NB4 (cell line): ENCODE results near the gene CCDC178.

Source experiments
- CTCF ChIP-seq: IDR thresholded peaks from one replicate; pipeline ENCODE4 v1.5.1; 2012; ENCODE audit warnings: low read depth, low read length
- MAX ChIP-seq: IDR thresholded peaks from 2 replicates; pipeline ENCODE4 v1.6.1; 2011; ENCODE audit warnings: low read depth, low read length
- POLR2A ChIP-seq: IDR thresholded peaks from 2 replicates; pipeline ENCODE4 v1.6.1; 2011; ENCODE audit warnings: mild to moderate bottlenecking; ENCODE audit not compliant: insufficient read length; ENCODE audit errors: extremely low read depth

- no peak for TF ChIP-seq CTCF
- no peak for TF ChIP-seq MAX
- no peak for TF ChIP-seq POLR2A
Measured at GRCh38 chr18:33205777-33206176, 234.7 kb downstream of the CCDC178 start.
